ENCODE data around the gene WWOX.

The WWOX gene

GRCh38 chr16:78375055-78375679, 275.7 kb downstream of the WWOX start:
- no peaks in the 10 kb centered on the region for H3K79me2 ChIP-seq (ENCODE audit: control insufficient read depth, insufficient read depth, low read length)
- no peak overlapping the region for H3K4me3 ChIP-seq (ENCODE audit: low read length)
- no peaks in the 10 kb centered on the region for H3K27me3 ChIP-seq (ENCODE audit: insufficient read depth, low read length, poor library complexity)
- H2BK15ac ChIP-seq (replicated peaks; ENCODE audit: low read depth), result no peak overlapping the region
- peaks cover 8% of the 10 kb centered on the region for H3K4me1 ChIP-seq (ENCODE audit: control insufficient read depth, low read depth, low read length)
- H3K79me1 ChIP-seq (ENCODE audit: low read length), result no peaks in the 10 kb centered on the region
- no peak overlapping the region for H4K8ac ChIP-seq (ENCODE audit: low read depth, low read length)
- no peak overlapping the region for H2AK5ac ChIP-seq (ENCODE audit: low read length)
- no peak overlapping the region for H3K4ac ChIP-seq (ENCODE audit: low read depth, low read length)
- no peak overlapping the region for H3K4me2 ChIP-seq (ENCODE audit: low read length)
- H3K18ac ChIP-seq (ENCODE audit: low read length), result no peak overlapping the region
- no peak overlapping the region for H3K27ac ChIP-seq (ENCODE audit: low read depth, low read length)
- 100% methylated on average over 3 of the region's 15 CpGs for WGBS (ENCODE audit: extremely low coverage, insufficient coverage, low lambda C conversion rate)
- H3K56ac ChIP-seq (ENCODE audit: low read length), result no peak overlapping the region
- H3K9ac ChIP-seq (ENCODE audit: low read length), result no peak overlapping the region
- no peaks in the 10 kb centered on the region for H3K36me3 ChIP-seq (ENCODE audit: control insufficient read depth, insufficient read depth, low read length)
- H2BK120ac ChIP-seq (ENCODE audit: low read depth, low read length), result no peak overlapping the region
- DNase-seq, result no peak
- H4K5ac ChIP-seq (ENCODE audit: low read length), result no peak overlapping the region
- no peak overlapping the region for H3K23ac ChIP-seq (ENCODE audit: low read length)
- no peak overlapping the region for H2BK5ac ChIP-seq (ENCODE audit: low read length)

- Histone ChIP-seq H4K5ac (ENCODE audit: low read length) (no peak overlapping the region), H3K4me3 (ENCODE audit: low read length) (no peak overlapping the region), H3K56ac (ENCODE audit: low read length) (no peak overlapping the region), H2AK5ac (ENCODE audit: low read length) (no peak overlapping the region), H2BK15ac (replicated peaks; ENCODE audit: low read depth) (peak overlapping the region; percentile 80), H3K27me3 (ENCODE audit: insufficient read depth, low read length, poor library complexity) (no peaks in the 10 kb centered on the region), H3K9ac (ENCODE audit: low read length) (no peak overlapping the region), H3K79me1 (ENCODE audit: low read length) (no peaks in the 10 kb centered on the region), H3K4me2 (ENCODE audit: low read length) (no peak overlapping the region), H3K4me1 (ENCODE audit: control insufficient read depth, low read depth, low read length) (peaks cover 8% of the 10 kb centered on the region), H3K18ac (ENCODE audit: low read length) (no peak overlapping the region), H3K36me3 (ENCODE audit: control insufficient read depth, insufficient read depth, low read length) (no peaks in the 10 kb centered on the region), H2BK5ac (ENCODE audit: low read length) (no peak overlapping the region), H3K4ac (ENCODE audit: low read depth, low read length) (no peak overlapping the region), H4K8ac (ENCODE audit: low read depth, low read length) (no peak overlapping the region), H3K79me2 (ENCODE audit: control insufficient read depth, insufficient read depth, low read length) (no peaks in the 10 kb centered on the region), H3K27ac (ENCODE audit: low read depth, low read length) (no peak overlapping the region), H3K23ac (ENCODE audit: low read length) (no peak overlapping the region), H2BK120ac (ENCODE audit: low read depth, low read length) (no peak overlapping the region)
- whole genome bisulfite sequencing (ENCODE audit: extremely low coverage, insufficient coverage, low lambda C conversion rate), result no CpG with 5 or more reads among the region's 4 CpGs
- DNase-seq, result no peak
These were observed 277.0 kb downstream of the WWOX start for GRCh38 chr16:78376452-78376851.

DNA sequence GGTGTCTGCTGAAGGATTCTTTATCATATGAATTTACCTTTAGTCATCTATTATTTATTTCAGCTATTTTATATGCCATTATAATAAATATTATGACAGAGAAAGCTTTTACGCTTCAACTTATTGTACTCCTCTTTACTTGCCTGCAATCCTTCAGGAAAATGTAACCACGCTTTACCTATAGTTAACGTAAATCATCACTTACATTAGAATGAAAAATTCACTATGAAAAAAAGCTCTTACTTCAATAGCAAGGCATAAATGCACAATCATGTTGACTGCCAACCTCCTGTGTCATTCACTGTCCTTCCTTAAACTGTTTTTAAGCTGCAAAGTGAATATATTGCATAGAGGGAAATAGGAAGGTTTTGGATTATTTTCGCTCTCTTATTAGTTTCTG, 277.9 kb downstream of the WWOX start:
- Histone ChIP-seq H3K18ac (ENCODE audit: low read length) (no peak overlapping the region), H3K79me1 (ENCODE audit: low read length) (no peaks in the 10 kb centered on the region), H2BK15ac (replicated peaks; ENCODE audit: low read depth) (no peak overlapping the region), H2AK5ac (ENCODE audit: low read length) (no peak overlapping the region), H2BK120ac (ENCODE audit: low read depth, low read length) (no peak overlapping the region), H3K56ac (ENCODE audit: low read length) (no peak overlapping the region), H3K27me3 (ENCODE audit: insufficient read depth, low read length, poor library complexity) (no peaks in the 10 kb centered on the region), H4K8ac (ENCODE audit: low read depth, low read length) (no peak overlapping the region), H3K4me3 (ENCODE audit: low read length) (no peak overlapping the region), H3K27ac (ENCODE audit: low read depth, low read length) (no peak overlapping the region), H2BK5ac (ENCODE audit: low read length) (no peak overlapping the region), H3K4me2 (ENCODE audit: low read length) (no peak overlapping the region), H3K79me2 (ENCODE audit: control insufficient read depth, insufficient read depth, low read length) (no peaks in the 10 kb centered on the region), H4K5ac (ENCODE audit: low read length) (no peak overlapping the region), H3K9ac (ENCODE audit: low read length) (no peak overlapping the region), H3K36me3 (ENCODE audit: control insufficient read depth, insufficient read depth, low read length) (no peaks in the 10 kb centered on the region), H3K4ac (ENCODE audit: low read depth, low read length) (no peak overlapping the region), H3K4me1 (ENCODE audit: control insufficient read depth, low read depth, low read length) (peaks cover 4% of the 10 kb centered on the region), H3K23ac (ENCODE audit: low read length) (no peak overlapping the region)
- DNase-seq, result no peak
- WGBS (ENCODE audit: extremely low coverage, insufficient coverage, low lambda C conversion rate), result no CpG with 5 or more reads among the region's 4 CpGs

DNA sequence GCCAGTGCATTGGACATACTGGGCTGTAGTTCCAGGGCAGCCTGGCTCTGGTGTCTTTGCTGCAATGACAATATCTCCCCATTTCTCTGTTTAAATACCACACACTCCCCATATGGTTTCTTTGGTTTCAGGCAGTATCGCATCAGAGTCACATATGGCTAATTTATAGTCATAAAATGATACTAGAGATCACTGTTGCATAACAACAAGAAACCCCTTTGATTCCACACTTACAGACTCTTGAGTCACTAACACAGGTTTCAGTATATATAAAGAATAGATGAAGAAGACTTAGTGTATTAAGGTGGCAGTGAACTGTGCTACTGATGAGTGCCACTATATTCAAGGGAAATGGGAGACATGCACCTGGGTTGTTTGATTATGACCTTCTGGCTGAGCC, 281.6 kb downstream of the WWOX start:
- no peak overlapping the region for H3K27ac ChIP-seq (ENCODE audit: low read depth, low read length)
- no peak overlapping the region for H2BK5ac ChIP-seq (ENCODE audit: low read length)
- no peak overlapping the region for H3K23ac ChIP-seq (ENCODE audit: low read length)
- no peak overlapping the region for H3K4ac ChIP-seq (ENCODE audit: low read depth, low read length)
- no peak overlapping the region for H3K56ac ChIP-seq (ENCODE audit: low read length)
- no CpG with 5 or more reads among the region's 1 CpG for WGBS (ENCODE audit: extremely low coverage, insufficient coverage, low lambda C conversion rate)
- H3K4me2 ChIP-seq (ENCODE audit: low read length), result no peak overlapping the region
- no peaks in the 10 kb centered on the region for H3K79me1 ChIP-seq (ENCODE audit: low read length)
- no peak overlapping the region for H3K9ac ChIP-seq (ENCODE audit: low read length)
- H4K8ac ChIP-seq (ENCODE audit: low read depth, low read length), result no peak overlapping the region
- H3K27me3 ChIP-seq (ENCODE audit: insufficient read depth, low read length, poor library complexity), result no peaks in the 10 kb centered on the region
- no peaks in the 10 kb centered on the region for H3K36me3 ChIP-seq (ENCODE audit: control insufficient read depth, insufficient read depth, low read length)
- no peak overlapping the region for H2BK15ac ChIP-seq (replicated peaks; ENCODE audit: low read depth)
- no peaks in the 10 kb centered on the region for H3K4me1 ChIP-seq (ENCODE audit: control insufficient read depth, low read depth, low read length)
- no peaks in the 10 kb centered on the region for H3K79me2 ChIP-seq (ENCODE audit: control insufficient read depth, insufficient read depth, low read length)
- H4K5ac ChIP-seq (ENCODE audit: low read length), result no peak overlapping the region
- no peak overlapping the region for H3K18ac ChIP-seq (ENCODE audit: low read length)
- no peak overlapping the region for H2BK120ac ChIP-seq (ENCODE audit: low read depth, low read length)
- DNase-seq, result no peak
- no peak overlapping the region for H2AK5ac ChIP-seq (ENCODE audit: low read length)
- H3K4me3 ChIP-seq (ENCODE audit: low read length), result no peak overlapping the region

- no peaks in the 10 kb centered on the region for H3K27me3 ChIP-seq (ENCODE audit: insufficient read depth, low read length, poor library complexity)
- H3K23ac ChIP-seq (ENCODE audit: low read length), result no peak overlapping the region
- no peaks in the 10 kb centered on the region for H3K36me3 ChIP-seq (ENCODE audit: control insufficient read depth, insufficient read depth, low read length)
- no peak overlapping the region for H2BK5ac ChIP-seq (ENCODE audit: low read length)
- no CpG with 5 or more reads among the region's 2 CpGs for WGBS (ENCODE audit: extremely low coverage, insufficient coverage, low lambda C conversion rate)
- no peaks in the 10 kb centered on the region for H3K4me1 ChIP-seq (ENCODE audit: control insufficient read depth, low read depth, low read length)
- no peak overlapping the region for H3K4me2 ChIP-seq (ENCODE audit: low read length)
- H2BK120ac ChIP-seq (ENCODE audit: low read depth, low read length), result no peak overlapping the region
- no peak overlapping the region for H4K8ac ChIP-seq (ENCODE audit: low read depth, low read length)
- H3K79me2 ChIP-seq (ENCODE audit: control insufficient read depth, insufficient read depth, low read length), result no peaks in the 10 kb centered on the region
- no peak overlapping the region for H3K18ac ChIP-seq (ENCODE audit: low read length)
- no peak overlapping the region for H3K56ac ChIP-seq (ENCODE audit: low read length)
- H2AK5ac ChIP-seq (ENCODE audit: low read length), result no peak overlapping the region
- no peaks in the 10 kb centered on the region for H3K79me1 ChIP-seq (ENCODE audit: low read length)
- no peak overlapping the region for H3K9ac ChIP-seq (ENCODE audit: low read length)
- H2BK15ac ChIP-seq (replicated peaks; ENCODE audit: low read depth), result no peak overlapping the region
- H3K27ac ChIP-seq (ENCODE audit: low read depth, low read length), result no peak overlapping the region
- no peak overlapping the region for H3K4me3 ChIP-seq (ENCODE audit: low read length)
- H3K4ac ChIP-seq (ENCODE audit: low read depth, low read length), result no peak overlapping the region
- H4K5ac ChIP-seq (ENCODE audit: low read length), result no peak overlapping the region
- no peak for DNase-seq
These were observed 283.7 kb downstream of the WWOX start for GRCh38 chr16:78383118-78383517.

All from mesendoderm (in vitro differentiated cells).